Retina (tissue), 1 donor: ENCODE results near the gene TOR1B.
A peak's percentile ranks its signal among the peaks of the same experiment; 100 is the strongest.
"Not testable (repeated sequence)": the region's sequence is repeated elsewhere in the genome, so short reads cannot be mapped to it uniquely, and the experiment has no call there.

ENCODE experiments used
- DNase-seq: peaks from one replicate; pipeline ENCODE4 v3.0.0-alpha.2; 2016

Gene TOR1B

GRCh38 chr9:129776938-129777768, 25.8 kb upstream of the TOR1B start:
- DNase-seq, result peak; percentile 71

GRCh38 chr9:129777769-129778130, 25.2 kb upstream of the TOR1B start:
- DNase-seq, result no peak

GRCh38 chr9:129778469-129778868, 24.5 kb upstream of the TOR1B start:
- DNase-seq, result no peak

GRCh38 chr9:129779560-129780190, 23.3 kb upstream of the TOR1B start:
- DNase-seq, result no peak

GRCh38 chr9:129781131-129781530, 21.9 kb upstream of the TOR1B start:
- no peak for DNase-seq

- DNase-seq, result no peak
These were observed 21.0 kb upstream of the TOR1B start for GRCh38 chr9:129781981-129782380.

GRCh38 chr9:129783516-129784361, 19.2 kb upstream of the TOR1B start:
- peak; percentile 83 for DNase-seq

GRCh38 chr9:129784970-129785369, 18.0 kb upstream of the TOR1B start:
- not testable (repeated sequence) for DNase-seq

GRCh38 chr9:129785866-129786265, 17.1 kb upstream of the TOR1B start:
- DNase-seq, result no peak

GRCh38 chr9:129786481-129786880, 16.5 kb upstream of the TOR1B start:
- DNase-seq, result no peak

- no peak for DNase-seq
These were observed 8.4 kb upstream of the TOR1B start for GRCh38 chr9:129794549-129794948.

GRCh38 chr9:129796029-129796428, 7.0 kb upstream of the TOR1B start:
- not testable (repeated sequence) for DNase-seq

- DNase-seq, result no peak
These were observed 4.0 kb upstream of the TOR1B start for GRCh38 chr9:129798973-129799372.

- no peak for DNase-seq
These were observed 1.5 kb upstream of the TOR1B start for GRCh38 chr9:129801504-129801903.

GRCh38 chr9:129803676-129804060, 684 bp downstream of the TOR1B start:
- peak; percentile 64 for DNase-seq

GRCh38 chr9:129806061-129806460, 3.1 kb downstream of the TOR1B start:
- DNase-seq, result no peak

GRCh38 chr9:129809346-129809745, 6.4 kb downstream of the TOR1B start:
- no peak for DNase-seq

- no peak for DNase-seq
These were observed 7.1 kb downstream of the TOR1B start for GRCh38 chr9:129810116-129810515.

GRCh38 chr9:129810788-129811187, 7.8 kb downstream of the TOR1B start:
- no peak for DNase-seq

- DNase-seq, result no peak
These were observed 9.0 kb downstream of the TOR1B start for GRCh38 chr9:129811967-129812363.

- DNase-seq, result no peak
These were observed 9.4 kb downstream of the TOR1B start for GRCh38 chr9:129812385-129812784.

- no peak for DNase-seq
These were observed 10.7 kb downstream of the TOR1B start for GRCh38 chr9:129813661-129814060.

- DNase-seq, result no peak
These were observed 11.6 kb downstream of the TOR1B start for GRCh38 chr9:129814432-129815223.
